ENCODE data around the gene PRR5.

DNA sequence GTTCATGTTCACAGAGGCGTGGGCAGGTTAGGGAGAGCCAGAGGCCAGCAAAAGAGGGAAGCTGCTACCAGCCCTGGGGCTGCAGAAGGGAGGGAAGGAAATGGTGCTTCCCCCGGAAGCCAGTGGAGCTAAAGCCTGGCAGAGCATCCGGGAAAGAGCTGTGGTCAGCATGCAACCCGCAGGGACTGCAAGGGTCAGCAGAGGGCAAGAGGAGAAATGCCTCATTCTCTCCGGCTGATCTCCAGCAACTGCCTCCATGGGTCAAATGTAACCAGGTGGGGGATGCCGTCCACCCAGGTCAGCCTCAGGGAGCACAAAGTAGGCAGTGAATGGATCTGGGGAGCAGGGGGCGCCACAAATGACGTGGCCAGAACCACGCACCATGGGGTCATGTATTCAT lies 36.9 kb upstream of the PRR5 start:
- TF ChIP-seq, protein P1, sequence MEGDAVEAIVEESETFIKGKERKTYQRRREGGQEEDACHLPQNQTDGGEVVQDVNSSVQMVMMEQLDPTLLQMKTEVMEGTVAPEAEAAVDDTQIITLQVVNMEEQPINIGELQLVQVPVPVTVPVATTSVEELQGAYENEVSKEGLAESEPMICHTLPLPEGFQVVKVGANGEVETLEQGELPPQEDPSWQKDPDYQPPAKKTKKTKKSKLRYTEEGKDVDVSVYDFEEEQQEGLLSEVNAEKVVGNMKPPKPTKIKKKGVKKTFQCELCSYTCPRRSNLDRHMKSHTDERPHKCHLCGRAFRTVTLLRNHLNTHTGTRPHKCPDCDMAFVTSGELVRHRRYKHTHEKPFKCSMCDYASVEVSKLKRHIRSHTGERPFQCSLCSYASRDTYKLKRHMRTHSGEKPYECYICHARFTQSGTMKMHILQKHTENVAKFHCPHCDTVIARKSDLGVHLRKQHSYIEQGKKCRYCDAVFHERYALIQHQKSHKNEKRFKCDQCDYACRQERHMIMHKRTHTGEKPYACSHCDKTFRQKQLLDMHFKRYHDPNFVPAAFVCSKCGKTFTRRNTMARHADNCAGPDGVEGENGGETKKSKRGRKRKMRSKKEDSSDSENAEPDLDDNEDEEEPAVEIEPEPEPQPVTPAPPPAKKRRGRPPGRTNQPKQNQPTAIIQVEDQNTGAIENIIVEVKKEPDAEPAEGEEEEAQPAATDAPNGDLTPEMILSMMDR (conservative IDR thresholded peaks at IDR 0.05; ENCODE audit: low read length): no peak
- TF ChIP-seq EZH2phosphoT487 (IDR thresholded peaks at IDR 0.05; ENCODE audit: borderline replicate concordance, low read depth, low read length): no peak
